Mesenchymal stem cell (in vitro differentiated cells and primary cell): ENCODE data around the gene IL10RB.

ENCODE experiments used
- DNase-seq: peaks from one replicate; pipeline ENCODE4 v3.0.0-alpha.2; 2013
- H2AFZ ChIP-seq: one replicate; pipeline ENCODE4 v1.6.1; 2013; ENCODE audit warnings: low read depth, mild to moderate bottlenecking, control low read depth, inconsistent platforms, low read length, moderate library complexity
- H2AK5ac ChIP-seq: 2 replicates; pipeline ENCODE4 v1.6.1; 2013; ENCODE audit warnings: low read length, moderate library complexity, mild to moderate bottlenecking, inconsistent platforms; ENCODE audit not compliant: severe bottlenecking
- H2BK120ac ChIP-seq: one replicate; pipeline ENCODE4 v1.6.1; 2013; ENCODE audit warnings: low read depth, mild to moderate bottlenecking, inconsistent platforms, low read length, moderate library complexity
- H2BK12ac ChIP-seq, 2 experiments: one replicate each; pipeline ENCODE4 v1.6.1; 2013; ENCODE audit warnings: inconsistent platforms in 2 of 2, low read length in 2 of 2, mild to moderate bottlenecking in 2 of 2, moderate library complexity in 2 of 2, control low read depth in 1 of 2
- H2BK15ac ChIP-seq: one replicate; pipeline ENCODE4 v1.6.1; 2013; ENCODE audit warnings: mild to moderate bottlenecking, low read depth, inconsistent platforms; ENCODE audit not compliant: poor library complexity, severe bottlenecking
- H2BK5ac ChIP-seq: 2 replicates; pipeline ENCODE4 v1.6.1; 2013; ENCODE audit warnings: low read depth, mild to moderate bottlenecking, low read length, control low read depth, inconsistent platforms; ENCODE audit not compliant: poor library complexity, severe bottlenecking
- H3K14ac ChIP-seq, 2 experiments: one replicate each; pipeline ENCODE4 v1.6.1; 2013; ENCODE audit warnings: inconsistent platforms in 2 of 2, low read length in 2 of 2, control low read depth in 1 of 2, mild to moderate bottlenecking in 1 of 2, moderate library complexity in 1 of 2
- H3K18ac ChIP-seq, 2 experiments: one replicate each; pipeline ENCODE4 v1.6.1; 2013; ENCODE audit warnings: inconsistent platforms in 2 of 2, low read length in 2 of 2, control low read depth in 1 of 2, low read depth in 1 of 2, mild to moderate bottlenecking in 1 of 2
- H3K23ac ChIP-seq, 2 experiments: one replicate each; pipeline ENCODE4 v1.6.1; 2013; ENCODE audit warnings: inconsistent platforms in 2 of 2, low read length in 2 of 2, mild to moderate bottlenecking in 2 of 2, moderate library complexity in 2 of 2, control low read depth in 1 of 2
- H3K27ac ChIP-seq: 2 replicates; pipeline ENCODE4 v1.5.1; 2013; ENCODE audit warnings: mild to moderate bottlenecking, moderate library complexity, low read length, control low read depth, inconsistent platforms; ENCODE audit not compliant: poor library complexity, severe bottlenecking
- H3K27me3 ChIP-seq, 2 experiments: 2 replicates each; pipeline versions ENCODE4 v1.6.1 to v1.7.0; 2013; ENCODE audit warnings: low read length in 2 of 2, mild to moderate bottlenecking in 2 of 2, moderate library complexity in 2 of 2, control low read depth in 1 of 2, inconsistent platforms in 1 of 2; ENCODE audit not compliant: control insufficient read depth in 1 of 2, insufficient read depth in 1 of 2
- H3K36me3 ChIP-seq, 2 experiments: 2 replicates each; pipeline versions ENCODE4 v1.6.1 to v1.7.0; 2013; ENCODE audit warnings: low read length in 2 of 2, control low read depth in 1 of 2, inconsistent platforms in 1 of 2, low read depth in 1 of 2, mild to moderate bottlenecking in 1 of 2; ENCODE audit not compliant: insufficient read depth in 2 of 2, control insufficient read depth in 1 of 2
- H3K4ac ChIP-seq, 2 experiments: one replicate each; pipeline ENCODE4 v1.6.1; 2013; ENCODE audit warnings: inconsistent platforms in 2 of 2, low read length in 2 of 2, mild to moderate bottlenecking in 2 of 2, moderate library complexity in 2 of 2, control low read depth in 1 of 2, low read depth in 1 of 2
- H3K4me1 ChIP-seq: 2 replicates; pipeline ENCODE4 v1.6.1; 2013; ENCODE audit warnings: low read depth, low read length, control low read depth; ENCODE audit not compliant: control insufficient read depth, insufficient read depth
- H3K4me2 ChIP-seq: 2 replicates; pipeline ENCODE4 v1.6.1; 2013; ENCODE audit warnings: low read length, mild to moderate bottlenecking, inconsistent platforms; ENCODE audit not compliant: poor library complexity, severe bottlenecking
- H3K4me3 ChIP-seq, 2 experiments: 2 replicates each; pipeline versions ENCODE4 v1.5.1 to v1.7.0; 2013; ENCODE audit warnings: low read length in 2 of 2, mild to moderate bottlenecking in 2 of 2, control low read depth in 1 of 2, low read depth in 1 of 2; ENCODE audit not compliant: insufficient read depth in 1 of 2
- H3K79me1 ChIP-seq: replicated peaks from 2 replicates; pipeline ENCODE4 v1.6.1; 2013; ENCODE audit warnings: mild to moderate bottlenecking, control low read depth, low read length, inconsistent platforms; ENCODE audit not compliant: poor library complexity, severe bottlenecking
- H3K9ac ChIP-seq: 2 replicates; pipeline ENCODE4 v1.7.0; 2013; ENCODE audit warnings: mild to moderate bottlenecking, low read length, moderate library complexity
- H3K9me3 ChIP-seq: 2 replicates; pipeline ENCODE4 v1.7.0; 2013; ENCODE audit warnings: mild to moderate bottlenecking, low read length; ENCODE audit not compliant: control insufficient read depth
- H4K8ac ChIP-seq: one replicate; pipeline ENCODE4 v1.6.1; 2013; ENCODE audit warnings: inconsistent platforms, mild to moderate bottlenecking, low read length, moderate library complexity
- H4K91ac ChIP-seq: one replicate; pipeline ENCODE4 v1.6.1; 2013; ENCODE audit warnings: mild to moderate bottlenecking, low read length, inconsistent platforms
- WGBS: methylation state at CpG from one replicate; pipeline ENCODE4 v1.1.7; 2013; ENCODE audit warnings: mixed read lengths; 5-methylcytosine and 5-hydroxymethylcytosine counted together

The IL10RB gene

DNA sequence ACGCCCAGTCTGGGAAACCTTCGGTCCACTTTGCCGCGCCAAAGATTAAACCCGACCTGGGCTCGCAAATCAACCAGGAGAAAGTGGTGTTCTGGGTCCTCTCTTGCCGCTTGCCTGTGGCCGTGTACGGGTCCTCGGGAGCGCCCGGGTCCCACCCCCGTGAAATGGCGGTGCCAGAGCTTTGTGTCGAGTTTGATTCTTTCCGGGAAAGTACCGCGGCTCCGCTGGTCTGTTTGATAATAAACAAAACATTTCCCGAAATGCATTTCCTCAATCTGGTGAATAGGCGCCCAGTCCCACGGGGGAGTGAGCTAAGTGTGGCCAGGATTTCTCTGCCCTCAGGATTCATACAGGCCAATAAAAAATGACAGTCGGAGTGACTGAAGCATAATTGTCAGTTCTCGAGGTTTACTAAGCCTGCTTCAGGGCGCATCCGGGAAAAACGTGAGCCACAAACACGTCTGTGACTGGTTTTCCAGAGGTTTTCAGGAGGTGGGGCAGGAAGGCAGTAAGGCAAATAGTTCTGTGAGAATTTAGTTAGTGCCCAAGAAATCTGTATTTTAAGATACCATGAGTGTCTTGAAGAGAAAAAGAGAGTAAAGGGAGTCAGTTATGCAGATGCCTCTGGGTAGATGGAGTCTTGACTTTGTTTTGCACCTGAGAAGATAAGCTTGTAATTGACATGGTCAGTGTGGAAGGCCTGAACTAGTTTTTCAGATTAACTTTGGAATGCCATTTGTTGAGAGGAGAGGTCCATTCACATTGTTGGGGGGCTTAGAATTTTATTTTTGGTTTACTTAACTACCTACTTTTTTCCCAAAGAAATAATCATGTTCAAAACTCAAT, 59.3 kb downstream of the IL10RB start:
- H4K8ac ChIP-seq: peak overlapping the region; percentile 92
- H2BK5ac ChIP-seq: peak overlapping the region; percentile 74
- H2BK15ac ChIP-seq: peak overlapping the region; percentile 85
- peak overlapping the region; percentile 48 for H3K27ac ChIP-seq
- H2BK120ac ChIP-seq: peak overlapping the region; percentile 78
- no peak overlapping the region for H2AK5ac ChIP-seq
- peak overlapping the region; percentile 96 for H4K91ac ChIP-seq
- H3K4me1 ChIP-seq: peaks cover 1% of the 10 kb centered on the region
- 0% methylated on average over 28 of the region's 28 CpGs for WGBS
- no peaks in the 10 kb centered on the region for H3K9me3 ChIP-seq
- H3K18ac ChIP-seq: peak overlapping the region; percentile 98 to 100
- H3K23ac ChIP-seq: peak overlapping the region in 1 of 2 experiments; percentile 99
- H3K79me1 ChIP-seq: peaks cover 10% of the 10 kb centered on the region
- peak overlapping the region; percentile 95 to 98 for H3K4ac ChIP-seq
- H3K4me2 ChIP-seq: peak overlapping the region; percentile 84
- no peaks in the 10 kb centered on the region for H3K36me3 ChIP-seq
- DNase-seq: peak; percentile 89
- peak overlapping the region; percentile 96 for H2AFZ ChIP-seq
- peak overlapping the region; percentile 76 to 97 for H2BK12ac ChIP-seq
- peak overlapping the region in 1 of 2 experiments; percentile 99 for H3K14ac ChIP-seq
- H3K9ac ChIP-seq: peak overlapping the region; percentile 96
- peak overlapping the region; percentile 97 to 98 for H3K4me3 ChIP-seq
- H3K27me3 ChIP-seq: no peaks in the 10 kb centered on the region

DNA sequence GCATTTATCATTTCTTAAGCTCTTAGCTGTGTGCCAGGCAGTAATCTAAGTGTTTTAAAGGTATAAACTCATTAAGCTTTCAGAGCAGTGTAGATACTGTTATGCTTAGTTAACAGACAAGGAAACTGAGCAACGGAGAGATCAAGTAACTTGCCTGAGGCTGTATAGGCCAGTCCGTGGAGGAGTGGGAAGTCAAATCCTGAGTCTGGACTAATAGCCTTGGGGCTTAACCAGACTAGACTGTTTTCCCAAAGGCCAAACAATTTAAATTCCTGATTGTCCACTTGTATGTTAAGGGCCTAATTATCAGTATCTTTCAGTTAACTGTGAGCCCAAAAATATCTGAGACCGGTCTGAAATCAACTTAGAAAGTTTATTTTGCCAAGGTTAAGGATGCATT, 61.2 kb downstream of the IL10RB start:
- Histone ChIP-seq H3K27me3 (no peaks in the 10 kb centered on the region), H3K14ac (no peak overlapping the region), H2BK15ac (no peak overlapping the region), H2BK120ac (no peak overlapping the region), H2AFZ (no peak overlapping the region), H2AK5ac (no peak overlapping the region), H3K79me1 (peaks cover 27% of the 10 kb centered on the region), H2BK12ac (no peak overlapping the region), H3K4me3 (no peak overlapping the region), H3K23ac (no peak overlapping the region), H3K4me1 (peaks cover 1% of the 10 kb centered on the region), H3K4ac (no peak overlapping the region), H2BK5ac (no peak overlapping the region), H3K9me3 (peaks cover 5% of the 10 kb centered on the region), H3K4me2 (no peak overlapping the region), H3K9ac (no peak overlapping the region), H4K91ac (no peak overlapping the region), H3K27ac (no peak overlapping the region), H4K8ac (peak overlapping the region; percentile 12), H3K18ac (no peak overlapping the region), H3K36me3 (peaks cover 9 to 14% of the 10 kb centered on the region in 2 experiments)
- 92% methylated on average over 3 of the region's 3 CpGs for WGBS
- DNase-seq: no peak

DNA sequence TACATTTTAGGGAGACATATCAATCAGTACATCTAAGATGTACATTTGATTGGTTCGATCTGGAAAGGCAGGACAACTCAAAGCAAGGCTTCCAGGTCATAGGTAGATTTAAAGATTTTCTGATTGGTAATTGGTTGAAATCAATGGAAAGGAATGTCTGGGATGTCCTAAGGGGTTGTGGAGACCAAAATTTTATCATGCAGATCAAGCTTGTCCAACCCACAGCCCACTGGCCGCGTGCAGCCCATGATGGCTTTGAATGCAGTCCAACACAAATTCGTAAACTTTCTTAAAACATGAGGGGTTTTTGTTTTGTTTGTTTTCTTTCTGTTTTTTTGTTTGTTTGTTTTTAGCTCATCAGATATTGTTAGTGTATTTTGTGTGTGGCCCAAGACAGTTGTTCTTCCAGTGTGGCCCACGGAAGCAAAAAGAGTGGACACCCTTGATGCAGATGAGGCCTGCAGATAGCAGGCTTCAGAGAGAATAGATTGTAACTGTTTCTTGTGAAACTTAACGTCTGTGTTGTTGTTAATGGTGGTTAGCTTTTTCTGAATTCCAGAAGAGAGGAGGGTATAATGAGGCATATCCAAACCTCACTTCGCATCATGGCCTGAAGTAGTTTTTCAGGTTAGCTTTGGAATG, 61.7 kb downstream of the IL10RB start:
- Histone ChIP-seq H3K4ac (no peak overlapping the region), H3K9me3 (peaks cover 10% of the 10 kb centered on the region)

DNA sequence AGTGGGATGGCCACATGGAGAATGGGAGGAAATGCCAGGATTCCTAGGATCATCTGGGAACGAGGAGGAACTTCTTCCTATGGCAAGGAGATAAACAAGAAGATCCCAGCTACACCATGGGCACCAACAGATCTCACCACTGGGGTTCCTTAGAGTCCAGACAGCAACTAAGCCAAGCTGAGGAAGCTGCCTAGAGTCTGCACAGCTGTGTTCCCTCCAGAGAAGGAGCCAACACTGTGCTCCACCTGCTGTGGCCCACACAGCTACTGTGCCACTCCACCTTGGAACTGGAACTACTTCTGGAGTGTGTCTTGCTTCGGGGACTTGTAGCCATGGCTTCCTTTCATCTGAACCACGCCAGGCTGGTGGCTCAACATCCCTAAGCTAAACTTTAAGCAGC, 64.6 kb downstream of the IL10RB start:
- H3K18ac ChIP-seq: no peak overlapping the region
- no peak overlapping the region for H4K8ac ChIP-seq
- WGBS: 91% methylated on average over 3 of the region's 3 CpGs
- H3K79me1 ChIP-seq: peaks cover 34% of the 10 kb centered on the region
- no peak overlapping the region for H3K14ac ChIP-seq
- no peak overlapping the region for H3K4me2 ChIP-seq
- no peak overlapping the region for H2BK12ac ChIP-seq
- H3K9ac ChIP-seq: no peak overlapping the region
- peaks cover 13 to 14% of the 10 kb centered on the region in 2 experiments for H3K36me3 ChIP-seq
- H2AK5ac ChIP-seq: no peak overlapping the region
- H3K4ac ChIP-seq: no peak overlapping the region
- H3K9me3 ChIP-seq: peaks cover 14% of the 10 kb centered on the region
- peaks cover 4% of the 10 kb centered on the region for H3K4me1 ChIP-seq
- peak overlapping the region in 1 of 2 experiments; percentile 48 for H3K23ac ChIP-seq
- H3K27ac ChIP-seq: no peak overlapping the region
- H2BK15ac ChIP-seq: no peak overlapping the region
- H3K4me3 ChIP-seq: no peak overlapping the region
- DNase-seq: no peak
- H2AFZ ChIP-seq: no peak overlapping the region
- H2BK5ac ChIP-seq: no peak overlapping the region
- H4K91ac ChIP-seq: no peak overlapping the region
- no peaks in the 10 kb centered on the region for H3K27me3 ChIP-seq
- no peak overlapping the region for H2BK120ac ChIP-seq

More for the DNA sequence above, 61.7 kb downstream of the IL10RB start:
- H2BK120ac ChIP-seq: no peak overlapping the region
- no peak for DNase-seq
- H3K18ac ChIP-seq: no peak overlapping the region
- H4K91ac ChIP-seq: no peak overlapping the region
- H2AK5ac ChIP-seq: no peak overlapping the region
- H4K8ac ChIP-seq: peak overlapping the region; percentile 12
- H2AFZ ChIP-seq: no peak overlapping the region
- H3K9ac ChIP-seq: no peak overlapping the region
- peaks cover 27% of the 10 kb centered on the region for H3K79me1 ChIP-seq
- no peak overlapping the region for H3K23ac ChIP-seq
- H2BK5ac ChIP-seq: no peak overlapping the region
- H3K14ac ChIP-seq: no peak overlapping the region
- H3K27me3 ChIP-seq: no peaks in the 10 kb centered on the region
- 92% methylated on average over 7 of the region's 7 CpGs for WGBS
- no peak overlapping the region for H3K4me2 ChIP-seq
- H3K4me3 ChIP-seq: no peak overlapping the region
- H3K4me1 ChIP-seq: peaks cover 1% of the 10 kb centered on the region
- no peak overlapping the region for H3K27ac ChIP-seq
- H3K36me3 ChIP-seq: peaks cover 9 to 14% of the 10 kb centered on the region in 2 experiments
- no peak overlapping the region for H2BK15ac ChIP-seq
- no peak overlapping the region for H2BK12ac ChIP-seq
